ENCODE data around the gene HJURP.
A peak's percentile ranks its signal among the peaks of the same experiment; 100 is the strongest.

DNA sequence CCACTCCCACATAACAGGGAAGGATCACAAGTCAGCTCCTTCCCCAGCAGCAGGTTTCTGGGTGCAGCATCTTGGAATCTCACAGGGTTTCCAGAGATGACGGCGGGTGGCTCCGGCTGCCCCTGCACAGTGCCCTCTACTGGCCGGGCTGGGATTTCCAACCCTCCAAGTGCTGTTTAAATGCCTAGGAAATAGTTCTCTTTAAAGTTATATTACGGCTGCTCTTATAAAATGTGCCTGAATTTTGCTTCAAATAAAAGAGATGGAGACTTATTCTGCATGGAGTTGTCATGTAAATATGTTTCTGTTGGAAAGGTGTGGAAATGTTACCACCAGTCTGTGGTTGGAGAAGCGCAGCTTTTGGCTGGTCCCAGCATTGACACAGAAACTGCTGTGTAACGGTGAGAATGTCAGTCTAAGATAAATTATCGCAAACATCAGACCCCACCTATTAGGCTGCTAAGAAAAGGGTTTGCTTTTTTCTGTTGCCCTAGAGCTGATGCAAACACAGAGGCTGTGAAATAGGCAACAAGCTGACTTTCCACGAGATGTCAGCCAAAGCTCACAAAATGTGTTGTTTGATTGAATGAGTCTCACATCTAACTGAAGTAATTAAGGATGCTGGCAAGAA is 3.3 kb upstream of the HJURP start:
- peak; percentile 91 for TF ChIP-seq CTCF (conservative IDR thresholded peaks at IDR 0.05)
- no peak for TF ChIP-seq ZFX (IDR thresholded peaks at IDR 0.05)
